SK-N-MC (cell line): ENCODE data around the gene HPRT1.

ENCODE experiments used
- DNase-seq: peaks from one replicate; pipeline ENCODE4 v3.0.0-alpha.2; 2011; ENCODE audit warnings: low read depth, low spot score
- H3K27ac ChIP-seq: fragments of 200-600 bp; sonication (generic); 2 replicates; pipeline ENCODE4 v1.5.1; 2016; ENCODE audit warnings: mixed run types
- H3K36me3 ChIP-seq: fragments of 200-600 bp; sonication (generic); 2 replicates; pipeline ENCODE4 v1.6.1; 2017; ENCODE audit warnings: antibody characterized with exemption, low read length, mixed read lengths; ENCODE audit not compliant: insufficient read depth
- H3K4me3 ChIP-seq: fragments of 200-600 bp; sonication (generic); 2 replicates; pipeline ENCODE4 v1.5.1; 2016
- H3K9ac ChIP-seq: fragments of 200-600 bp; sonication (generic); 2 replicates; pipeline ENCODE4 v1.8.0; 2017; ENCODE audit warnings: mixed run types, mixed read lengths; ENCODE audit not compliant: insufficient read length
- H3K9me3 ChIP-seq: fragments of 200-600 bp; sonication (generic); 2 replicates; pipeline ENCODE4 v1.6.1; 2017; ENCODE audit warnings: low read depth, mild to moderate bottlenecking, antibody characterized with exemption, low read length, moderate library complexity, mixed read lengths
- EZH2 ChIP-seq: fragments of 200-600 bp; sonication (generic); IDR thresholded peaks from one replicate; pipeline ENCODE4 v1.6.1; 2017; ENCODE audit warnings: antibody characterized with exemption
- FOXP2 ChIP-seq: optimal IDR thresholded peaks from 2 replicates; pipeline ENCODE3; 2011; ENCODE audit warnings: mild to moderate bottlenecking, moderate library complexity; ENCODE audit not compliant: insufficient read depth; ENCODE audit errors: extremely low read length, control extremely low read depth
- POLR2AphosphoS5 ChIP-seq: IDR thresholded peaks from 2 replicates; pipeline ENCODE4 v1.6.1; 2012; ENCODE audit warnings: mild to moderate bottlenecking, low read depth, low read length, borderline replicate concordance

Gene HPRT1

DNA sequence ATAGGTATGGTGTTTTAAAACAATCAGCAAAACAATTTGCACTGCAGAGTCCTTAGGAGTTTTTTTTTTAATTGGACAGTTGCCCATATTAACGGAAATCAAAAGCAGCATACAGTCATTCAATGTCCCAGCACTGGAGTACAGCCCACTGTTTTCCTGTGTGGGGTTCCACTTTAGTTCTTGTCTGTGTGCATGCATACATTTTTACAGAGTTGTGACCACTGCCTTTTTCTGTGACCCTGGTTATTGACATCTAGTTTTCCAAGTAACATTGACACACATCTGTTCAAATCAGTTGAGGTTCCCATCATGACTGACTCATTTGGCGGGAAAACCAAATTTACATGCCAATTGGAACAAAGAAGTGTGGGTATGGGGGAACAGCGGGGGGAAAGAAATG is 83.3 kb downstream of the HPRT1 start:
- peaks cover 3% of the 10 kb centered on the region; the same call in 1 of the 2 replicates for H3K36me3 ChIP-seq
- no peaks in the 10 kb centered on the region for H3K9me3 ChIP-seq
- H3K4me3 ChIP-seq: no peak overlapping the region
- TF ChIP-seq POLR2AphosphoS5 (no peak), FOXP2 (no peak), EZH2 (no peak)
- no peak overlapping the region for H3K9ac ChIP-seq
- no peak for DNase-seq
- no peak overlapping the region for H3K27ac ChIP-seq

DNA sequence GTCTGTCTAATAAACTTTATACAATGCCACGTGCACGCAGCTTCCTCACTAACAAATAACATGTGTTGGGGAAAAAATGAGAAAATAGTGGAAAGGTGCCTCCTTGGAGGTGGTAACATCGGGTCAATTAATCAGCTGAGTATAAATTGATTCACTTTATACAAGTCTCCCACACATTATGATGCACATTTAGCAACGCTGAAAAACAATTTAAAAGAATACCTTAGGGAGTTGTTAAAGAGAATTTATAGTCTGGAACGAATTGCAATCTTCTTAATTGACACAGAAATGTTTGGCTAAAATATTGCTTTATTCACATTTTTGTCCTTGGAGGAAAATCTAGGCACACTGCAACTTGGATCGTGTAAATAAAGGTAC is 84.2 kb downstream of the HPRT1 start:
- no peak for DNase-seq
- peaks cover 3% of the 10 kb centered on the region; the same call in 1 of the 2 replicates for H3K36me3 ChIP-seq
- TF ChIP-seq EZH2: no peak
- TF ChIP-seq FOXP2: no peak
- TF ChIP-seq POLR2AphosphoS5: no peak
- no peak overlapping the region for H3K4me3 ChIP-seq
- no peaks in the 10 kb centered on the region for H3K9me3 ChIP-seq
- no peak overlapping the region for H3K27ac ChIP-seq
- H3K9ac ChIP-seq: no peak overlapping the region

DNA sequence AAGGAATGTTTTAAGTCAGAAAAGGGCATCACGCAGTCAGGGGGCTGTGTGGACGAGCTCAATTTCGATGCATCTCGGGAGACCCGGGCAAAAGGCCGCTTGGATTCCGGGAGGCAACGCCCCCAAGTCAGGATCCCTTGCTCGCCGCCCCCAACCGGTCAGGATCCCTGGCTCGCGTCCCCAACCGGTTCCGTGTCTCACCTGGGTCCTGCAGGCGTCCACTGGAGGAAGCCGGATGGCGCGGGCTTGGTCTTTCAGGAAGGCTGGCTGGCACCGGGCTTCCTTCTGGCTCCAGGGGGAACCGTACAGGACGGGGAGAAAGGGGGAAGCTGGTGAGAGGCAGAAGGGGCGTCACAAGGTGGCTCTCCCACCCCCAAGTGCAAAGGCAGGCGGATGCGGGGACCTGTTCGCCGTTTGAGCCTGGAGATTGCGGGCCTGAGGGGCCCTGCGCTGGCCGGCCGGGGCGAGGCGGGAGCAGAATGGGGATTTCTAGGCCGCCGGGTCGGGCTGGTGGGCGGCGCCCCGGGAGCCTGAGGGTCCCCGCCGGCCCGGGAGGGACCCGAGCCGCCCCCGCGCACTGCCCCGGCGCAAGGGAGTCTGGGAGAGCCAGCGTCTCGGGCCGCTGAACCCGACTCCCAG is 84.7 kb downstream of the HPRT1 start:
- TF ChIP-seq EZH2: no peak
- TF ChIP-seq POLR2AphosphoS5: peak; percentile 22; the same call in 1 of the 2 replicates
- H3K9ac ChIP-seq: no peak overlapping the region
- H3K36me3 ChIP-seq: peaks cover 3% of the 10 kb centered on the region; the same call in 1 of the 2 replicates
- H3K9me3 ChIP-seq: no peaks in the 10 kb centered on the region
- no peak for DNase-seq
- H3K27ac ChIP-seq: no peak overlapping the region
- H3K4me3 ChIP-seq: no peak overlapping the region

DNA sequence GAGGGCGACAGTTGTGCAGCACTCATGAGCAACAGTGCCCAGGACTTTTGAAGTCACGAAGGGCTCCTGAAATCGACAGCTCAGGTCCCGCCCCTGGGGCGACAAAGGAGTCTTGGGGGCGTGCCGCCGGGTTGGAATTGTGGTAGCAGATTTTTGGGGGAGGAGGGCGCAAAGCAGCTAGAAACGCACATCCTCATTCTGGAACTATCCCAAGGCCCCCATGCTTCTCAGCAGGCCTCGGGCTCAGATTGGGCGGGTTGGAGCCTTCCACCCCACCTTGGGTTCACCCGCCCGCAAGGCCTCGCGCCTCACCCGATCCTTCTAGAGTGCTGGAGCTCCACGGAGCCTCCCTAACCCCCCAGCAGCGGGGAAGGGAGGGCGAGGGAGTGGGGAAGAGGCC is 85.5 kb downstream of the HPRT1 start:
- TF ChIP-seq POLR2AphosphoS5: no peak
- no peak for TF ChIP-seq EZH2
- no peak for TF ChIP-seq FOXP2
- no peak overlapping the region for H3K9ac ChIP-seq
- H3K4me3 ChIP-seq: no peak overlapping the region
- H3K9me3 ChIP-seq: no peaks in the 10 kb centered on the region
- peaks cover 3% of the 10 kb centered on the region; the same call in 1 of the 2 replicates for H3K36me3 ChIP-seq
- no peak for DNase-seq
- H3K27ac ChIP-seq: no peak overlapping the region

DNA sequence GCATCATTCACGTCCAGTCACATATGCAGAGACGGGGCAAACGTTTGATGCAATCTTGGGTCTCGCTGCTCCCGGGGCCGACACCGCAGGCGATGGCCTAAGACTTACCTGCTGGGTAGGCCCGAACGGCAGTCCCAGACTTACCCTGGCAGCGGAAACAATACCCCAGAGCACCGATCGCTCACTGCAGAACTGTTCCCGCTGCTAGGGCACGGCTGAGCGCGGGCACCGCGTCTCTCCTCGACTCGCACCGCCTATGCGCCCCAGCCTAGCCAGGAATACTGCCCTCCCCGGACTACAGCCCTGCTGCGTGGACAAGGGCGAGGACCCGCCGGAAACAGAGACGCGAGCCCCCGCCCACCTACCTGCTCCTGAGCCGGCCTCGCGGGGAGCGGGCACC is 86.2 kb downstream of the HPRT1 start:
- Histone ChIP-seq H3K9me3 (no peaks in the 10 kb centered on the region), H3K4me3 (no peak overlapping the region), H3K36me3 (peaks cover 3% of the 10 kb centered on the region; the same call in 1 of the 2 replicates), H3K27ac (no peak overlapping the region), H3K9ac (no peak overlapping the region)
- TF ChIP-seq FOXP2 (no peak), POLR2AphosphoS5 (no peak), EZH2 (no peak)
- no peak for DNase-seq

DNA sequence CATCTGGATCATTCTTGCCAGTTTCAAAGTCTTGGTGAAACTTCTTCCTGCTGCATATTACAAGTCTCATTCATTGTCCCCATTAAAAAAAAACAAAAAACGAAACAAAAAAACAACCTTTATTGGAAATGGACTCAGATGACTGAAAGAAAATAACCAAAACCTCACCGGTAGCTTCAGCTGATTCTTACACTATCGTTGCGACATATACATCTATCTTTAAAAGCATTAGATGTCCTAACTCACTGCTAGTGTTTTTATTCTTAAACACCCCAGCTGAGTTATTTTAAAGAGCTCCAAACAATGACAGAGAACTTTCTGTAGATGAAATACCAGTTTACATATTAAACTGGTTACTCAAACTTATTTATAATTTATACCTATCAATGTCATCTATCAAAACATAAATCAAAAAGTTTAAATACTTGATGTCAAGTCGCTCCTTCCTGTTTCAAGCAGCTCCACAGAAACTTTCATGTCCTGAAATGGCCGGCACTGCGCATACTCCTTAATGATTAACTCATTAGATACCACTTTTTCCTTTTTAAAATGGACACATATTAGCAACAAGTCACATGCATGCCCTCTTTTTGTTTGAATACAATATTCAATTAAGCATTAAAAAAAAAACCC is 87.2 kb downstream of the HPRT1 start:
- peaks cover 3% of the 10 kb centered on the region; the same call in 1 of the 2 replicates for H3K36me3 ChIP-seq
- no peak overlapping the region for H3K27ac ChIP-seq
- peak overlapping the region; percentile 83 for H3K4me3 ChIP-seq
- H3K9me3 ChIP-seq: no peaks in the 10 kb centered on the region
- no peak overlapping the region for H3K9ac ChIP-seq
- no peak for TF ChIP-seq FOXP2
- TF ChIP-seq EZH2: no peak
- no peak for TF ChIP-seq POLR2AphosphoS5
- no peak for DNase-seq

DNA sequence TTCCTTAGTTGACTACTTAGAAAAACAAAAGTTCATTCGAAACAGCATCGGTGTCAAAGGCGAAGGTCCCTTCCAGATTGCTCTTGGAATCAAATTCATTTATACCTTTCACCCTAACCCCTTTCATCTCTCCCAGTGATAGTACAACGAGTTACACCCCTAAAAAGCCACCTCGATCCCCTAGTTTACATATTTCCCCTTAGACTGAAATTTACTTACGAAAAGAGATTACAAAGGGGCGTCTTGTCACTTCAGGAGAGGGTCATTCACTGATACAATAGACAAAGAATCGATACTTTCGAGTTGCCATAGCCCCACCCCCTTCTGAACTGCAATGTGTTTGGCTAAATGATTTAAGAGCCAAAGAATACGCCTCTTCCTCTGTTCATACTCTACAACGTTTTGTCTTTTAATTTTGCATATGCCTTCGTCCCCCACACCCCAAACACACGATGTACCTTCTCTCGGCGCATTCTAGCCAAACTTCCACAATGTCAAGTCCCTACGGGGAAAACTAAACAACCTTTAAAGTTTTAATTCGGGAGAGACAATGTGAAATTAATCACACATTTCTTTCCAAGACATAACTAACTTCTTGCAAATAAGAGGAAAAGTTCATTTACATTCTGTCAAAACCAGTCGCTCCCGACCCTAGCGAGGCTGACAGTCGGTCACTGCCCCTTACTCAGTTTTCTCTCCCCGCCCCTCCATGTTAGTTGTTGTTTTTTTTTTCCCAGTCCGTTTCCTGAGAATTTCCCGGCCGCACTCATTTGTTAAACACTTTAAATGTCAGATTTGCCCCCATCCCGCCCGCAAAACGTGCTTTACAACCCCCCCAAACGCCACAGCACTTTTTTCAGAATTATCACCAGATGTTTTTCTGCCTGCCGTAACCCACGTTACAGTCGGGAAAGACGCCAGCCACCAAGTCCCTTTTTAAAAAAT is 88.6 kb downstream of the HPRT1 start:
- TF ChIP-seq FOXP2: no peak
- no peak for TF ChIP-seq EZH2
- no peak for TF ChIP-seq POLR2AphosphoS5
- Histone ChIP-seq H3K9ac (peak overlapping the region; percentile 62), H3K4me3 (peak overlapping the region; percentile 83), H3K36me3 (peaks cover 3% of the 10 kb centered on the region; the same call in 1 of the 2 replicates), H3K9me3 (no peaks in the 10 kb centered on the region), H3K27ac (peak overlapping the region; percentile 93; the same call in 1 of the 2 replicates)
- DNase-seq: no peak
